ENCODE results near the gene PLEKHA7. TPM values are rescaled to one million over a fixed set of nuclear protein-coding genes. Genes with fewer than 3 reads are reported as not detected.

Gene PLEKHA7
- total and polyA plus RNA-seq, 2 of the 8 experiments (the other 6 are each of a cell fraction or from before 2014, with no cell fraction given), result 11.4 to 25.6 TPM

GRCh38 chr11:16911186-16911585 is 103.0 kb downstream of the PLEKHA7 start (continued):
- TF ChIP-seq CHD7 (IDR thresholded peaks at IDR 0.05; ENCODE audit: insufficient replicate concordance, low read length) (no peak), HDAC2 (IDR thresholded peaks at IDR 0.05; ENCODE audit: borderline replicate concordance in 1 of 2, low read depth in 2 of 2, low read length in 2 of 2) (no peak), TCF12 (IDR thresholded peaks at IDR 0.05; ENCODE audit: low read depth, low read length) (no peak), MAFK (IDR thresholded peaks at IDR 0.05; ENCODE audit: low read depth, low read length) (no peak), POLR2AphosphoS5 (IDR thresholded peaks at IDR 0.05; ENCODE audit: low read depth, low read length) (no peak), SIX5 (IDR thresholded peaks at IDR 0.05; ENCODE audit: low read depth, low read length) (no peak), SIRT6 (IDR thresholded peaks at IDR 0.05; ENCODE audit: low read length) (no peak), CEBPB (IDR thresholded peaks at IDR 0.05; ENCODE audit: low read depth, low read length) (no peak), TEAD4 (IDR thresholded peaks at IDR 0.05; ENCODE audit: low read depth, low read length) (no peak), TAF1 (IDR thresholded peaks at IDR 0.05; ENCODE audit: low read depth, low read length) (no peak)
